Inflammatory macrophage treated with lipopolysaccharide for 4 hours (primary cell): Measurements from ENCODE around the gene COX7A1.
"Not testable (repeated sequence)": the region's sequence is repeated elsewhere in the genome, so short reads cannot be mapped to it uniquely, and the experiment has no call there.

Experiments used
- DNase-seq: peaks from one replicate; pipeline ENCODE4 v3.0.0-alpha.2; 2020

Gene COX7A1

DNA sequence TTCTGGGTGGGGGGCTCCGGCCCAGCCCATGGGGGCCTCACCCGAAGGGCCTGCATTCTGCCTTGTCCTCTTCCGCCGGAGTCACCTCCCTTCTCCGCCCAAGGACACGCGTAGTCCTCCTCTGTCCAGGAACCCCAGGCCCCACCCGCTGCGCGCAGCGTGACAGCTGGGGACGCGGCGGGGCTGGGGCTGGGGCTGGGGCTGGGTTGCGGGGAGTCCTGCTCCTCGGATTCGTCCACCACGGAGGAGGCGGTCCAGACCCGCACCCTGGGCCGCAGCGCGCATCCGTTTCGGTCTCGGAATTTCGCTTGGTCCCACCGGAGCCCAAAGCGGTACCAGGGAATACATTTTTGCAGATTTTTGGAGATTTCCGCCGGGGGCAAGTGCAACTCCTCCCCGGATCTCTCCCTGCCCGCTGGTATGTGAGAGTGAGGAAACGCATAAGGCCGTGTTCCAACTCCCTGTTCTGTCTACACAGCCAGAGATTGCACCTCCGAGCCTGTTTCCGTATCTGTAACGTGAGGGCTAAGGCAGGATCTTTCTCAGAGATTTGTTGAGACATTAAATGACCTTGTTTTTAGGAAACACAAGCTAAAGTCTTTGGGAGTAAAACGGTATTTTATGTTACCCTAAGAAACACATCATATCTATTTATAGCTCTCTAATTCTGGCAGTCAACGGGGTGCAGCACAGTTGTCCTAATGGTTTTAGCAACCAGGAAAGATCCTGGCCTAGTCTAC lies at the start of gene COX7A1:
COX7A1 (minus strand) TSS at position 96 of the 740 bp plus-strand sequence; CDS start at position 56, 40 bp downstream.
- DNase-seq = no peak

DNA sequence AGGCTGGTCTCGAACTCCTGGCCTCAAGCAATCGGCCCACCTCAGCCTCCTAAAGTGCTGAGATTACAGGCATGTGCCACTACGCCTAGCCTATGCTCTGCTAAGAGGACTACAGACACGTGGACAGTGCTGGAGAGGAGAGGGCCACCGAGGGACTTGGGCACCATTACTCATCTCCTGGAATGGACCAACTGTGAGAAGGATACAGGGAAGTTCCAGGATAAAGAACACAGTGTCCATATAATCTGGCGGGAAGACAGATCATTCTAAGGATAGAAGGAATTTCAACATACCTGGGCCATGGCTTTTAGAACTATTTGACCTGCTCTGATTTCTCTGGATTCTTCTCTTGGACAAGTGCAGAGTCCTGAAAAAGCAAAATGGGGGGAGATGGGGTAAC lies 49.4 kb upstream of the COX7A1 start:
- DNase-seq = no peak

DNA sequence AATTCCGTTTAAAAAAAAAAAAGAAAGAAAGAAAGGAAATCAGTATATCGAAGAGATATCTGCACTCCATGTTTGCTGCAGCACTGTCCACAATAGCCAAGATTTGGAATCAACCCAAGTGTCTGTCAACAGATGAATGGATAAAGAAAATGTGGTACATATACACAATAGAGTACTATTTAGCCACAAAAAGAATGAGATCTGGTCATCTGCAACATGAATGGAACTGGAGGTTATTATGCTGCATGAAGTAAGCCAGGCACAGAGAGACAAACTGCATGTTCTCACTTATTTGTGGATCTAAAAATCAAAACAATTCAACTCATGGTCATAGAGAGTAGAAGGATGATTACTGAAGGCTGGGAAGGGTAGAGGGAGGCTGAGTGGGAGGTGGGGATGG lies 45.9 kb upstream of the COX7A1 start:
- no peak for DNase-seq

DNA sequence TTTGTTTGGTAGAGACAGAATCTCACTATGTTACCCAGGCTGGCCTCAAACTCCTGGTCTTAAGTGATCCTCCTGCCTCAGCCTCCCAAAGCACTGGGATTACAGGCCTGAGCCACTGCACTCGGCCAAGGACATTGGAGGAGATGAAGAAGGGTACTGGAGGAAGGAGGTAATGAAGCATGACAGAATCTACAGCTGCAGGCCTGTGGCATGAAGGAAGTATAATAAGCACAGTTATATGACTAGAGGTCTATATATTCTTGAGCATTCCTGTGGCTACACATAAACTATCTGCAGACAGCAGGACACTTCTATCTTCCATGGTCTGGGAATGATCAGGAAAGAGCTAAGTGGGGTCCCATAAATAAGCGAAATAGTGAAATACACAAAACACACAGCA lies 44.0 kb upstream of the COX7A1 start:
- no peak for DNase-seq

DNA sequence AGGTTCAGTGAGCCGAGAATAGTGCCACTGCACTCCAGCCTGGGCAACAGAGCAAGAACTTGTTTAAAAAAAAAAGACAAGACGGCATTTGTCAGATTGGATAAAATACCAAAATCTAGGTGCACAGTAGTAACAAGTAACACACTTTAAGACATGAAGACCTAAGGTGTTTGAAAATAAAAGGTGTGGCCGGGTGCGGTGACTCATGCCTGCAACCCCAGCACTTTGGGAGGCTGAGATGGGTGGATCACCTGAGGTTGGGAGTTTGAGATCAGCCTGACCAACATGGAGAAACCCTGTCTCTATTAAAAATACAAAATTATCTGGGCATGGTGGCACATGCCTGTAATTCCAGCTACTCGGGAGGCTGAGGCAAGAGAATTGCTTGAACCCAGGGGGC lies 34.5 kb upstream of the COX7A1 start:
- DNase-seq = not testable (repeated sequence)

DNA sequence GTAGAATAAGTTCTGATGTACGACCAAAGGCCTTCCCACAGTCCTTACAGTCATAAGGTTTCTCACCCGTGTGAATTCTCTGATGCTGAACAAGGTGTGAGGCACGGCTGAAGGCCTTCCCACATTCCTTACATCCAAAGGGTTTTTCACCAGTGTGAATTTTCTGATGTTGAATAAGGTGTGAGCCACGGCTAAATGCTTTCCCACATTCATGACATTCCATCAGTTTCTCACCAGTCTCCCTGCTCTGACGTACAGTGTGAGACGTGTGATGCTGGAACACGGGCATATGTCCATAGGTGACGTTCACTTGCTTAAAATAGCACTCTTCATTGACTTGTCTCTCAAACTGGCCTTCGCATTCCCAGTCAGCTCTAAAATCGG lies 31.0 kb upstream of the COX7A1 start:
- no peak for DNase-seq

DNA sequence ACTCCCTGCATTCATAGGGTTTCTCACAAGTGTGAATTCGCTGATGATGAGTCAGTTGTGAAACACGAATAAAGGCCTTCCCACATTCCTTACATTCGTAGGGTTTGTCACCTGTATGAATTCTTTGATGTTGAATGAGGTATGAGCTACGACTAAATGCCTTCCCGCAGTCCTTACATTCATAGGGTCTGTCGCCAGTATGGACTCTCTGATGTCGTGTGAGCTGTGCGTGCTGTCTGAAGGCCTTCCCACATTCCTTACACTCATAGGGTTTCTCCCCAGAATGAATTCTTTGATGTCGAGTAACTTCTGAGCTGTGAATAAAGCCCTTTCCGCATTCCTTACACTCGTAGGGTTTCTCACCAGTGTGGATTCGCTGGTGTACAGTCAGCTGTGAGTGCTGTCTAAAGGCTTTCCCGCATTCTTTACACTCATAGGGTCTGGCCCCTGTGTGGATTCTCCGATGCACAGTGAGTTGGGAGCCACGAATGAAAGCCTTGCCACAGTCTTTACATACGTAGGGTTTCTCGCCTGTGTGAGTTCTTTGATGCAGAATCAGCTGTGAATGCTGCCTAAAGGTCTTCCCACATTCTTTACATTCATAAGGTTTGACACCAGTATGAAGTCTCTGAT lies 30.5 kb upstream of the COX7A1 start:
- DNase-seq = no peak

DNA sequence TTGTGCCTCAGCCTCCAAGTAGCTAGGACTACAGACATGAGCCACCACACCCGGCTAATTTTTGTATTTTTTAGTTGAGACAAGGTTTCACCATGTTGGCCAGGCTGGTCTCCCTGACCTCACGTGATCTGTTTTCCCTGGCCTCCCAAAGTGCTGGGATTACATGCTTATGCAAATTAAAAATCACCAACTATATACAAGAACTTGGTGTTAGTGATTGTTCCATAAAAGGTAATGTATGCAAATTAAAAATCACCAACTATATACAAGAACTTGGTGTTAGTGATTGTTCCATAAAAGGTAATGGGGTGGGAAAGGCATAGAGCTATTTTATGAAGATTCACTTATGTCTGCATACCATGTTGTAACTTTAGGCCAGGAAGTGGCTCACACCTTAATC lies 26.8 kb upstream of the COX7A1 start:
- DNase-seq = not testable (repeated sequence)

DNA sequence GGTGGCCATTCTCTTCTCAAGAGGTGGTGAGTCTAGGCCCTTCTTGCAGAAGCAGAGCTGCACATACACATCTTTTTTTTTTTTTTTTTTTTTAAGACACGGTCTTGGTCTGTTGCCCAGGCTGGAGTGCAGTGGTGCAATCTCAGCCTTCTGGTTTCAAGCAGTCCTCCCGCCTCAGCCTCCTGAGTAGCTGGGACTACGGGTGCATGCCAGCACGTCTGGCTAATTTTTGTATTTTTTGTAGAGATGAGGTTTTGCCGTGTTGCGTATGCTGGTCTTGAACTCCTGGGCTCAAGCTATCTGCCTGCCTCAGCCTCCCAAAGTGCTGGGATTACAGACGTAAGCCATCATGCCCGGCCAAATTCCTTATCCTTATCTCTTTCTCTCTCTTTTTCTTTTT lies 21.6 kb upstream of the COX7A1 start:
- DNase-seq = not testable (repeated sequence)

DNA sequence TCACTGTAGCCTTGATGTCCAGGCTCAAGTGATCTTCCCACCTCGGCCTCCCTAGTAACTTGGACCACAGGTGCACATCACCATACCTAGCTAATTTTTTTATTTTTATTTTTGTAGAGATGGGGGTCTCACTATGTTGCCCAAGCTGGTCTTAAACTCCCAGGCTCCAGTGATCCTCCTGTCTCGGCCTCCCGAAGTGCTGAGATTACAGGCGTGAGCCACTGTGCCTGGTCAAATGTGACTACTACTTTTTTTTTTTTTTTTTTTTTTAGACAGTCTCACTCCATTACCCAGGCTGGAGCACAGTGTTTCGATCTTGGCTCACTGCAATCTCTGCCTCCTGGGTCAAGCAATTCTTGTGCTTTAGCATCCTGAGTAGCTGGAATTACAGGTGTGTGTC lies 20.6 kb upstream of the COX7A1 start:
- DNase-seq = no peak

DNA sequence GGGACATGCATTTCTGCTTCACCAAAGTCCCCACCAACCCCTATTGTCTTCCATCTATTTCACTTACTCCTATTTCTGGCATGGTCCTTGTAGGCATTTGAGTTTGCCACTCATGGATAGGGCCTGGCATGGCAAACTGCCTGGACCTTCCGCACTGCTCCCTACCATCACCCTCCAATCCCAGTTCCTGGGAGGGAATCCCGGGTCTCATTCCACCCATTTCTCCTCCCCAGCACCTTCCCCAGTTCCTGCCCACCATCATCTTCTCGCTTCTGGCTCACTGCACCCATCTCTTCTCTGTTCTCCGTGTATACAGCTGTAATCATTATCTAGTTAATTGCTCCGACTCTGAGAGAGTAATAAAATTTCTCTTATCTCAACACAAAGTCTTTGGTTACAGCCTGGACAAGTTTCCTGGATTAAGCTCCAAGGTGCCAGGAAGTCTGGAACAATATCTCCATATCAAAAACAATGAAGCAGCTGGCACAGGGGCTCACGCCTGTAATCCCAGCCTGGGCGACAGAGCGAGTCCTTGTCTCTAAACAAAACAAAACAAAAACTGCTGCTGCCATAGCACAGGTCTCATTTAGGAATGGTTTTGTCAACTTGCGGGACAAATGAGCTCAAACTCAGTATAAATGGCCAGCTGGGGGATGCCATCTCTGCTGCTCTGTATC lies 17.0 kb upstream of the COX7A1 start:
- DNase-seq = no peak

DNA sequence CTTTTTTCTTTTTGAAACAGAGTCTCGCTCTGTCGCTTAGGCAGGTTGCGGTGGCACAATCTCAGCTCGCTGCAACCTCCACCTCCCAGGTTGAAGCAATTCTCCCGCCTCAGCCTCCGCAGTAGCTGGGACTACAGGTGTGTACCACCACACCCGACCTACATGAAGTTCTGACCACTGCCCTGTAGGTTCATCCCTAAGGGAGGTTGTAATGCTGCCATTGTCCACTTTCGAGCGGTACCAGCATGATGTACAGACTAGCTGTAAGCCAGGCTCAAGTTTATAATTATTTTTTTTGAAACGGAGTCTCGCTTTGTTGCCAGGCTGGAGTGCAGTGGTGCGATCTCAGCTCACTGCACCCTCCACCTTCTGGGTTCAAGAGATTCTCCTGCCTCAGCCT lies 11.6 kb upstream of the COX7A1 start:
- no peak for DNase-seq

DNA sequence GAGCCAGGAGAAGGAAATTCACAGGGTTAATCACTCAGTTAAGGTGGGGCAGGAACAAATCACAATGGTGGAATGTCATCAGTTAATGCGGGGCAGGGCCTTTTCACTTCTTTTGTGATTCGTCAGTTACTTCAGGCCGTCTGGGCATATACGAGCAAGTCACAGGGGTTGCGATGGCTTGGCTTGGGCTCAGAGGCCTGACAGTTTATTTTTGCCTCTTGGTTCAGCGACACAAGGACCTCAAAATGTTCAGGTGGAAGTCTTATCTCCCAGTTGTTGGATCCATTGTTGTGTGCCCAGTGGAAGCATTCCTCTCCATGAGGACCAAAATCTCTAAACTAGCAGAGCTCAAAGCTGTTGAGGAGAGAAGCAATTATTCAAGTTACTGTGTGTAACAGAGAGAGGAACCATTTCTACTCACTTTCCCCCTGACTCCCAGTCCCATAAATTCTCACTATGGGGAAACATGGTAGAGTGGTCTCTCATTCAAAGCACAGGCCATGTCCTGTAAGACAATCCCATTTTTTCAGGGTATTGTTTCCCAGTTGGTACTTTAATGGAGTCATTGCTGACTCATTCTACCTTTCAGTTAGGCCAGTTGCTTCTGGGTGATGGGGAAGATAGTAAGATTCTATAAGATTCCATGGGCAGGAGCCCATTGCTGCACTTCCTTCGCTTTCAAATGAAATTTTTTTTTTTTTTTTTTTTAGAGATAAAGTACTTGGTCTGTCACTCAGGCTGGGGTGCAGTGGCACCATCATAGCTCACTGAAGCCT lies 8.8 kb upstream of the COX7A1 start:
- DNase-seq = no peak

DNA sequence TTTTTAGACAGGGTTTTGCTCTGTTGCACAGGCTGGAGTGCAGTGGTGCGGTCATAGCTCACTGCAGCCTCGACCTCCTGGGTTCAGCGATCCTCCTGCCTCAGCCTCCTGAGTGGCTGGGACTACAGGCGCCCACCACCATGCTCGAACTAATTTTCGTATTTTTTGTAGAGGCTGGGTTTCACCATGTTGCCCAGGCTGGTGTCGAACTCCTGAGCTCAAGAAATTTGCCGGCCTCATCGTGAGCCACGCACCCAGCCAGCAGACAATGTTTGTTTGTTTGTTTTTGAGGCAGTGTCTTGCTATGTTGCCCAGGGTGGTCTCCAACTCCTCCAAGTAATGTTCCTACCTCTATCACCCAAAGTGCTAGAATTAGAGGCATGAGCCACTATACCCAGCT lies 879 bp upstream of the COX7A1 start:
- no peak for DNase-seq

DNA sequence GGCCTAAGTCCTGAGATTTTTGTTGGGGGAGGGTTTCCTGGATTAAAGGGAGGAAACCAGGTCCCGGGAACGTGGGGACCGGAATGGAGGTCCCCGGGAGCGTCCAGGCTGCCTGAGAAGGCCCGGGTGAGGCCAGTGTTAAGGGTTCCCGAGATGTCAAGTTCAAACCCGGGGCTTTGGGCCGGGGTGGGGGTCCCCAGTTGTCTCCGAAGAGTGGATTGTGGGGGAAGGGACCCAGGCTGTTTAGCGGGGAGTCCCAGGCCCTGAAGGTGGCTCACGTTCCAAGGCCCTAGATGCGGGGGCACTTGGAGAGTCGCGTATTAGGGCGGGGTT lies 262 bp downstream of the COX7A1 start:
- DNase-seq = no peak

DNA sequence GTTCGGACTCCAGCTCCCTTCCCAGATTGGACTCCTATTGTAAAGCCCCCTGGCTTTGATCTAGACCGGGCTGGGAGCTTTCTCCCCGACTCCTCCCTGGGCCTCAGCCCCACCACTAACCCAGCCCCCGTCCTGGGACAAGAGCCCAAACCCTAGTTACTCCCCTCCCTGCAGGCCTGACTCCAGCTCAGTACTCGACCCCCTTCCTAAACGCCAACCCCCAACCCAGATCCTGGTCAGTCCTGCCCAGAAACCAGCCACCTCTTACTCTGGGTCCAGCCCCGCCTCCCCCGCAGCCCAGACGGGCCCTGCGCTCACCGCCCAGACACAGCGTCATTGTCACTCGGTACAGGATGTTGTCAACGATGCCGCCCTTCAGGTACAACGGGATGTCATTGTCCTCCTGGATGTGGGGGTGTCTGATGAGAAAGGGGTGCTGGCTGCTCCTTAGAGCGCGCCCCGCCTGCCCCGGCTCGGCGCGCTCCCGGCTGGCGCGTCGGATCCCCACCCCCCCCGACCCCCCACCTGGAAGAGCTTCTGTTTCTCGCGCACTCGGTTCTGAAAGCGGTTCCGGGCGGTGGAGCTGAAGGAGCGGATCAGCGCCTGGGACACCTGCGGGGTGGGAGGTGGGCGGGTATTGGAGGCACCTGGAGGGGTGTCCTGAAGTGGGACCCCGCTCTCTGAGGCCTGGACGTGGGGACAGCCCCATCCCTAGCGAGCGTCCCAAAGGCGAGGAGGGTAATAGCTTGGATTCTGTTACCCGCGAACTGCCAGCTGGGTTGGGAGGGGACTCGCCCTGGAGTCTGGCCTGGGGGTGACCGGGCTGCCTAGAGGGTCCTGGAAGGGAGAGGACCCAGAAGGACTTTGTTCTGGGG lies 866 bp downstream of the COX7A1 start:
- DNase-seq = no peak

DNA sequence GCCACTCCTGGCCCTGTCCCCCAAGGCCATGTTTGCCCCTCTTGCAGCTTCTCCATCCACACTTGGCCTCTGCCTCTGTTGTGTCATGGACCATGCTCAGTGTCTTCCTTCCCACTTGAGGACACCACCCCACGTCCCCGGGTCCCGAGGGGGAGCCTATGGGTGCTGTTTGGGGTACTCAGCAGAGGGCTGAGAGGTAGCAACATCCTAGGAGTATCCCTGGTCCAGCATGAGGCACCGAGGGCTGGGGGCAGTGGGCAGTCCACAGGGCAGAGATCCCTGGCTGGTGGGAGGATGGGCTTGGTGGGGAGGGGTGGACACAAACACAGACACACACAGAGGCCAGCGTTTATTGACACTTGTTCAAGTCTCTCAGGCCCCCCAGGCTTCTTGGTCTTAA lies 1.7 kb downstream of the COX7A1 start:
- DNase-seq = no peak

DNA sequence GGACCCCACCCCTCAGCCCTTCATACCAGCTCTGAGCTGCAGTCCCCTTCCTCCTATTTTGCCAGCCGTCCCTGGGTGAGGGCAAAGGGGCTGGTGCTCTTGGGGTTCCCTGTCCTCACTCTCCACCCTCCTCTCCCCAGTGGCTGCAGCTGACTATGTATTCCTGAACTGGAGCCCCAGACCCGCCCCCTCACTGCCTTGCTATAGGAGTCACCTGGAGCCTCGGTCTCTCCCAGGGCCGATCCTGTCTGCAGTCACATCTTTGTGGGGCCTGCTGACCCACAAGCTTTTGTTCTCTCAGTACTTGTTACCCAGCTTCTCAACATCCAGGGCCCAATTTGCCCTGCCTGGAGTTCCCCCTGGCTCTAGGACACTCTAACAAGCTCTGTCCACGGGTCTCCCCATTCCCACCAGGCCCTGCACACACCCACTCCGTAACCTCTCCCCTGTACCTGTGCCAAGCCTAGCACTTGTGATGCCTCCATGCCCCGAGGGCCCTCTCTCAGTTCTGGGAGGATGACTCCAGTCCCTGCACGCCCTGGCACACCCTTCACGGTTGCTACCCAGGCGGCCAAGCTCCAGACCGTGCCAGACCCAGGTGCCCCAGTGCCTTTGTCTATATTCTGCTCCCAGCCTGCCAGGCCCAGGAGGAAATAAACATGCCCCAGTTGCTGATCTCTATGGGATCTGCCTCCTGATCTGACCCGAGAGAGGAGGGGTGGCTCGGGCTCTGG lies 2.4 kb downstream of the COX7A1 start:
- no peak for DNase-seq

DNA sequence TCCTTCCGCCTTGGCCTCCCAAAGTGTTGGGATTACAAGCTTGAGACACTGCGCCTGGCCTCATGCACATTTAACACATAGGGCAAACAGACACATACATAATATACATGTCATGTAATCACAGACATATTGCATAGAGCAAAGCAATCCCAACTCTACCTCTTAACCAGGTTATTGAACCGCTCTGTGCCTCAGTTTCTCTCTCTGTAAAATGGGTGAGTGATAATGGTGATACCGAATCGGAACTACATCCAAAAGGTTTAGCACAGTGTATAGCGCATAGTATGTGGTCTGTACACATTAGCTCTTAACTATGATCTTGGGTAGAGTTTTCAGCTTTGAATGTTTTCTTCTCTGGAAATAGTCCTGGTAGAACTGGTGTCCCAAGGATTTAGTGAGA lies 7.6 kb downstream of the COX7A1 start:
- DNase-seq = no peak

DNA sequence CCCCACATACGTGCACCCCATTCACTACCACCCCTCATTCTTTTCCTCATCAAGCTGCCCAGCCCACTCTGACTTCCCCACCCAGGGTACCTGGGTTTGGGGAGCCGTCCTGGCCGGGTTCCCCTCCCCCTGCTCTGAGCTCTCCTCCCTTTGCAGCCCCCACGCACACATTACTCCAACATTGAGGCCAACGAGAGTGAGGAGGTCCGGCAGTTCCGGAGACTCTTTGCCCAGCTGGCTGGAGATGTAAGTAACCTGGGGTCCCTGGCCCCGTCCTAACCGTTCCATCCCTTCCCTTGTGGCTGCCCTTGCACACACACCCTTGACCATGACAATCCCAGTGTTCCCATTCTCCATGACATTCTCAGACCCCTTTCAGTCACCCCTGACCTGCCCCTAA lies 9.8 kb downstream of the COX7A1 start:
- no peak for DNase-seq

DNA sequence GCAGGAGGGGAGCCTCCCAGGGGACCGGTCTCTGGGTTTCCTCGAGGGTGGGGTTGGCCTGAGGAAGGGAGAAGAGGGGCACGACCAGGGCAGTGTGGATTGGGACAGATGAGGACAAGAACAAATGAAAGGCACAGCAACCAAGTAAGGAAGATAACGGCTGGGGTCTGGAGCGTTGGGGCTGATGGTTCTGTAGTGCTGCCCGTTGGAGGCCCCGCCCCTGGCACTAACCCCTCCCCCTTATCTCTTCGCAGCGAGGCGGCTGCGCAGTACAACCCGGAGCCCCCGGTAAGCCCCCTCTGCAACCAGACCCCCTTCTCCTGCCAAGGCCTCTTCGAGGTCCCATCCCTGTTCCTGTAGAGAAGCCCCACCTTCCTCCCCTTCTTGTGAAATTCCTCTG lies 10.2 kb downstream of the COX7A1 start:
- no peak for DNase-seq
